Endothelial cell of umbilical vein (primary cell): ENCODE data around the gene MYO18A. TPM values are rescaled to one million over a fixed set of nuclear protein-coding genes. Genes with fewer than 3 reads are reported as not detected.

Experiments used
- BruUV-seq: library from RNA; stranded (reverse); fragments of 400-500 nt; replicated peaks from 2 replicates; lab custom pipeline; 2021; lab: Mats Ljungman, UMichigan
- CTCF ChIA-PET: fragments of 300-600, 350-600 bp; sonication (Branson Sonifier 250); formaldehyde crosslinking; loops from one replicate; lab custom pipeline; 2021; ENCODE audit warnings: antibody characterized with exemption, inconsistent platforms; lab: Charles Lee
- POLR2A ChIA-PET: fragments of 300-600, 350-600 bp; sonication (Branson Sonifier 250); formaldehyde crosslinking; loops from one replicate; lab custom pipeline; 2021; ENCODE audit warnings: antibody characterized with exemption, inconsistent platforms; lab: Charles Lee
- DNase-seq: peaks from one replicate; pipeline ENCODE4 v3.0.0-alpha.2; 2011; ENCODE audit warnings: low read depth, low spot score
- FAIRE-seq: peaks from 2 replicates; lab custom pipeline; 2011; peaks lifted over from hg19 to GRCh38; lab: Jason Lieb, UNC
- H2AFZ ChIP-seq: 2 replicates; pipeline ENCODE4 v1.6.0; 2012; ENCODE audit warnings: low read depth, low read length, control low read depth, inconsistent platforms
- H3K27ac ChIP-seq: 2 replicates; pipeline ENCODE4 v1.5.1; 2011; ENCODE audit warnings: low read depth, mild to moderate bottlenecking, control low read depth, low read length, moderate library complexity; ENCODE audit not compliant: insufficient read depth
- H3K27me3 ChIP-seq, 2 experiments: 2 replicates each; pipeline versions ENCODE4 v1.6.0 to v1.6.1; 2011; ENCODE audit warnings: low read length in 2 of 2, mixed read lengths in 1 of 2; ENCODE audit not compliant: control insufficient read depth in 2 of 2, insufficient read depth in 2 of 2
- H3K36me3 ChIP-seq, 2 experiments: 2 replicates in 1 of 2; 3 replicates in 1 of 2; pipeline ENCODE4 v1.5.1; 2011; ENCODE audit warnings: low read length in 2 of 2, mild to moderate bottlenecking in 1 of 2, moderate library complexity in 1 of 2; ENCODE audit not compliant: control insufficient read depth in 2 of 2, insufficient read depth in 2 of 2; ENCODE audit errors: extremely low read depth in 1 of 2
- H3K4me1 ChIP-seq: 3 replicates; pipeline ENCODE4 v1.5.1; 2011; ENCODE audit warnings: mild to moderate bottlenecking, low read length; ENCODE audit not compliant: control insufficient read depth, insufficient read depth; ENCODE audit errors: extremely low read depth
- H3K4me2 ChIP-seq: 2 replicates; pipeline ENCODE4 v1.6.1; 2011; ENCODE audit warnings: low read length, control low read depth, mixed read lengths; ENCODE audit not compliant: insufficient read depth
- H3K4me3 ChIP-seq, 3 experiments: fragments of 200-600 bp in 1 of 3; sonication (generic), shearing (Covaris generic) in 1 of 3; replicated peaks in 1 of 3; 2 replicates each; pipeline ENCODE4 v1.5.1; 2011 to 2016; ENCODE audit warnings: control low read depth in 3 of 3, low read length in 3 of 3, mild to moderate bottlenecking in 2 of 3, inconsistent platforms in 1 of 3, low read depth in 1 of 3, moderate library complexity in 1 of 3; ENCODE audit not compliant: insufficient read depth in 1 of 3
- H3K79me2 ChIP-seq: 2 replicates; pipeline ENCODE4 v1.6.0; 2012; ENCODE audit warnings: low read length, inconsistent platforms; ENCODE audit not compliant: control insufficient read depth, insufficient read depth
- H3K9ac ChIP-seq: replicated peaks from 2 replicates; pipeline ENCODE3; 2011; ENCODE audit warnings: low read length, control low read depth; ENCODE audit not compliant: insufficient read depth; ENCODE audit errors: extremely low read depth
- H3K9me1 ChIP-seq: replicated peaks from 3 replicates; pipeline ENCODE4 v1.6.0; 2011; ENCODE audit warnings: mild to moderate bottlenecking, low read length; ENCODE audit not compliant: control insufficient read depth, insufficient read depth; ENCODE audit errors: extremely low read depth
- H3K9me3 ChIP-seq: replicated peaks from 2 replicates; pipeline ENCODE4 v1.5.1; 2012; ENCODE audit warnings: low read length, inconsistent platforms; ENCODE audit not compliant: control insufficient read depth, insufficient read depth
- H4K20me1 ChIP-seq: replicated peaks from 2 replicates; pipeline ENCODE3; 2011; ENCODE audit warnings: mild to moderate bottlenecking, low read length; ENCODE audit not compliant: control insufficient read depth, insufficient read depth; ENCODE audit errors: extremely low read depth
- FOS ChIP-seq: IDR thresholded peaks from 2 replicates; pipeline ENCODE4 v1.6.1; 2011; ENCODE audit warnings: mild to moderate bottlenecking, low read length, moderate library complexity, borderline replicate concordance; ENCODE audit not compliant: insufficient read depth
- GATA2 ChIP-seq: IDR thresholded peaks from 2 replicates; pipeline ENCODE4 v1.7.0; 2011; ENCODE audit warnings: low read depth, mild to moderate bottlenecking, moderate library complexity, mixed read lengths, low read length; ENCODE audit not compliant: insufficient read length, insufficient read depth
- MAX ChIP-seq: IDR thresholded peaks from 2 replicates; pipeline ENCODE4 v1.6.1; 2011; ENCODE audit not compliant: insufficient read depth, insufficient read length
- MYC ChIP-seq: IDR thresholded peaks from one replicate; pipeline ENCODE4 v1.6.1; 2011; ENCODE audit warnings: mild to moderate bottlenecking, low read depth, low read length
- POLR2A ChIP-seq: IDR thresholded peaks from 2 replicates; pipeline ENCODE4 v1.6.1; 2012; ENCODE audit warnings: low read depth, mild to moderate bottlenecking, control low read depth, low read length
- dilution Hi-C: fragments of 300-500 bp; cut with MboI; formaldehyde crosslinking; loops from one replicate; pipeline ENCODE4 v1.15.0; 2019; ENCODE audit warnings: low sequenced_read_pairs; ENCODE audit not compliant: extremely low pct_ligation_motif_present
- intact Hi-C: fragments of 100-400 bp; cut with micrococcal nuclease; formaldehyde crosslinking; loops from one replicate; pipeline ENCODE4 v1.10.0; 2022
- polyA plus RNA-seq, 4 experiments: library from polyadenylated mRNA; depleted of rRNA in 3 of 4; stranded (reverse) in 3 of 4; unstranded in 1 of 4; fragments of >200 nt; gene quantifications; 2 replicates each; pipeline versions ENCODE4 v1.2.1 to v1.2.3, GENCODE V29; 2011 to 2012; ENCODE audit warnings: missing spikeins in 1 of 4
- total RNA-seq: library from RNA; stranded (reverse); gene quantifications from 2 replicates; pipeline ENCODE4 v1.2.3, GENCODE V29; 2021
- TF ChIP-seq, protein P1 (sequence below), 2 donors: IDR thresholded peaks; 1 replicate in 1 of 2; 2 replicates in 1 of 2; pipeline ENCODE4 v1.5.1; 2011; ENCODE audit warnings: low read length in 2 of 2, mild to moderate bottlenecking in 2 of 2, moderate library complexity in 2 of 2, control low read depth in 1 of 2, inconsistent platforms in 1 of 2, low read depth in 1 of 2; ENCODE audit not compliant: insufficient read depth in 1 of 2; ENCODE audit errors: extremely low read depth in 1 of 2

Gene MYO18A
- total and polyA plus RNA-seq, 2 donors (not counting 3 experiments of a cell fraction or from before 2014, with no cell fraction given): 3.9 to 28.3 TPM

GRCh38 chr17:29193146-29193545 lies 12.9 kb upstream of the MYO18A start:
- Histone ChIP-seq H3K9me1 (no peaks in the 10 kb centered on the region), H3K27me3 (peaks cover 10 to 13% of the 10 kb centered on the region in 2 experiments), H3K9me3 (no peaks in the 10 kb centered on the region), H3K9ac (no peak overlapping the region), H4K20me1 (no peaks in the 10 kb centered on the region), H3K79me2 (no peaks in the 10 kb centered on the region), H2AFZ (no peak overlapping the region), H3K4me3 (no peak overlapping the region), H3K36me3 (no peaks in the 10 kb centered on the region), H3K4me2 (no peak overlapping the region), H3K4me1 (no peaks in the 10 kb centered on the region), H3K27ac (no peak overlapping the region)
- dilution Hi-C loops (no loop called here), intact Hi-C loops (no loop called here)
- no peak for DNase-seq
- TF ChIP-seq MAX (no peak), MYC (no peak), POLR2A (no peak), FOS (no peak), GATA2 (no peak)
- TF ChIP-seq, protein P1, sequence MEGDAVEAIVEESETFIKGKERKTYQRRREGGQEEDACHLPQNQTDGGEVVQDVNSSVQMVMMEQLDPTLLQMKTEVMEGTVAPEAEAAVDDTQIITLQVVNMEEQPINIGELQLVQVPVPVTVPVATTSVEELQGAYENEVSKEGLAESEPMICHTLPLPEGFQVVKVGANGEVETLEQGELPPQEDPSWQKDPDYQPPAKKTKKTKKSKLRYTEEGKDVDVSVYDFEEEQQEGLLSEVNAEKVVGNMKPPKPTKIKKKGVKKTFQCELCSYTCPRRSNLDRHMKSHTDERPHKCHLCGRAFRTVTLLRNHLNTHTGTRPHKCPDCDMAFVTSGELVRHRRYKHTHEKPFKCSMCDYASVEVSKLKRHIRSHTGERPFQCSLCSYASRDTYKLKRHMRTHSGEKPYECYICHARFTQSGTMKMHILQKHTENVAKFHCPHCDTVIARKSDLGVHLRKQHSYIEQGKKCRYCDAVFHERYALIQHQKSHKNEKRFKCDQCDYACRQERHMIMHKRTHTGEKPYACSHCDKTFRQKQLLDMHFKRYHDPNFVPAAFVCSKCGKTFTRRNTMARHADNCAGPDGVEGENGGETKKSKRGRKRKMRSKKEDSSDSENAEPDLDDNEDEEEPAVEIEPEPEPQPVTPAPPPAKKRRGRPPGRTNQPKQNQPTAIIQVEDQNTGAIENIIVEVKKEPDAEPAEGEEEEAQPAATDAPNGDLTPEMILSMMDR (IDR thresholded peaks at IDR 0.05; ENCODE audit: extremely low read depth in 1 of 2, insufficient read depth in 1 of 2, low read depth in 1 of 2, low read length in 2 of 2): no peak
- BruUV-seq: no TSS peak
- CTCF ChIA-PET: interaction anchor here (0.7 to 3.4 kb wide), 11 partner anchors 12 to 98 kb away, joined by 3 to 33 read pairs (median 4); partner anchors contain the start of gene MYO18A
- POLR2A ChIA-PET: no interaction called here
- no peak for FAIRE-seq
